ENCODE data around the gene ZNF581.

ZNF581 gene, protein sequence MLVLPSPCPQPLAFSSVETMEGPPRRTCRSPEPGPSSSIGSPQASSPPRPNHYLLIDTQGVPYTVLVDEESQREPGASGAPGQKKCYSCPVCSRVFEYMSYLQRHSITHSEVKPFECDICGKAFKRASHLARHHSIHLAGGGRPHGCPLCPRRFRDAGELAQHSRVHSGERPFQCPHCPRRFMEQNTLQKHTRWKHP

DNA sequence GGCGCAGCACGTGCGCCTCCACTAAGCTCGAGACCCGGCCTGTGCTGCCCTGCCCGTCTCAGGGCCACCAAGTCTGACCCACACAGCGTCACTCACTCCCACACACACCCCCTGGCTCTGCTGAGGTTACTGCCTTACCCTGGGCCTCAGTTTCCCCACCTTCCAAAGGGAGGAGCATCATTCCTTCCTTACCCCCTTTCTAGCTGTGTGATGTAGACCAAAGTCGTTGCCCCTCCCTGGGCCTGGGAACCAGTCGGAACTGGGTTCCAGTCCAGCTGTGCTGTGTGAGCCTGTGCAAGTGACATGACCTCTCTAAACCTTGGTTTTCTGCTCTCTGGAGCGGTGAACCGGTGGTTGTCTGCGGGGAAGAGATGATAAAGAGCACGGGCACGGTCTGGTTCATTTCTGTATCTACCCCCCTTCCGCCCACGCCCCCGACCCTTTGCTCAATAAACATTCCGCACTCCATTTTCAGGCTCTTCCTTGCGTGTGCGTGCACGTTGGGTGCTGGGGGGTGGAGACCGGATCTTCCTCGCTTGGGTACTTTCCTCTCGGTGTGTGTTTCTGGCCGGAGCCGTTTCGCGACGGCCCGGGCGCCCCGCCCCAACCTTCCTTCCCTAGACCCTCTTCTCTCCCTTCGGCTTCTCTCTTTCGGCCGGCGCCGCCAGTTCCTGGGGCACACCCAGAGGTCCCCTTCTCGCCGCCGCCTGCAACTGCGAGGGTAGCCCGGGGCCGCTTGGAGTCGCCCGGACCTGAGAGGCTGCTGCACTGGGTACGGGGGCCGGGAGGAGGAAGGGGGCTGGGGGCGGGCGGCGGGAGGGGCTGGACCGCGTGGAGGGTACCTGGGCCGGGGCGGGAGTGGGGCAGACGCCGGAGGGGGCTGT, at the start of gene ZNF581:
Gene ZNF581 (plus strand): TSS at position 647 of the 884 bp plus-strand sequence. CDS start 923 bp downstream, outside the sequence.
- peak; percentile 70 to 80 for DNase-seq (ENCODE audit: low read depth in 1 of 2, low spot score in 1 of 2)

DNA sequence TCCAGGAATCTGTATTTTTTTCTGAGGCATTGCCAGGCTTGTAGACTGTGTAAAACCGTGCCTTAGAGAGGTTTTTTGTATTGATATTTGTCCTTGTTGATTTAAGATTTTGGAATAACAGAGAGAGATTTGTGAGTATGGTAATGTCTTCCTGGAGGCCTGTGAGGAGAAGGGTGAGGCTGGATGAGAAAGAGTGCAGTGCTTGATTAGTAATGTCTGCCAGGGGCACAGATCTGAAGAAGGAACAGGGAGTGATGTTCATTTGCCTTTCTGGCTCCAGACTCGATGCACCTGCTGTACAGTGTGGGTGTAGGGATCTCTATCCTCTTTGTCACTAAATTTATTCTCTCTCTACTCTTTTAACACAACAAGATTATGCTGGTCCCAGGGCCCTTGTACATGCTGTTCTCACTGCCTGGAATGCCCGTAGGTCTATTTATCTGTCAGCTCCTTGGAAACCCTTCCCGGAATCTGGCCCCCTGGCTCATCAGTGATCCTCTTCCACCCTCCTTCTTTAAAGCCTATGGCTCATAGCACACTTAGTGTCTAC, 48.4 kb upstream of the ZNF581 start:
- no peak for DNase-seq (ENCODE audit: low read depth in 1 of 2, low spot score in 1 of 2)

GRCh38 chr19:55596304-55596703, 47.1 kb upstream of the ZNF581 start:
- no peak for DNase-seq (ENCODE audit: low read depth in 1 of 2, low spot score in 1 of 2)

DNA sequence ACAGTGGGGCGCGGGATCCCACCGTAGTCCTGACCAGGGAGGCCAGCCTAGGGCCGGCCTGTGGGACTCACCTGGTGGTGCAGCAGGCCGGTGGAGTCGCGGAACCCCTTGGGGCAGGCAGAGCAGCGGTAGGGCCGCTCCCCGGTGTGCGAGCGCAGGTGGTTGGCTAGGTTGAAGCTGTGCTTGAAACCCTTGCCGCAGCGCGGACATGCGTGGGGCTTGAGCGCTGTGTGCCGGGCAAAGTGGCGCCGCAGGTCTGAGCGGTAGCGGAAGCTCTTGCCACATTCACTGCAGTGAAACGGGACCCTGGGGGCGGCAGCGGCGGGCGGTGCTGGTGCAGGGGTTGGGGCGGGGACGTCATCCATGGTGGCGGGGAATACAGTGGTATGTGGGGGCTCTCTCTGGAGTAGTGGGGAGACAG, 45.9 kb upstream of the ZNF581 start:
- DNase-seq (ENCODE audit: low read depth in 1 of 2, low spot score in 1 of 2) = no peak

DNA sequence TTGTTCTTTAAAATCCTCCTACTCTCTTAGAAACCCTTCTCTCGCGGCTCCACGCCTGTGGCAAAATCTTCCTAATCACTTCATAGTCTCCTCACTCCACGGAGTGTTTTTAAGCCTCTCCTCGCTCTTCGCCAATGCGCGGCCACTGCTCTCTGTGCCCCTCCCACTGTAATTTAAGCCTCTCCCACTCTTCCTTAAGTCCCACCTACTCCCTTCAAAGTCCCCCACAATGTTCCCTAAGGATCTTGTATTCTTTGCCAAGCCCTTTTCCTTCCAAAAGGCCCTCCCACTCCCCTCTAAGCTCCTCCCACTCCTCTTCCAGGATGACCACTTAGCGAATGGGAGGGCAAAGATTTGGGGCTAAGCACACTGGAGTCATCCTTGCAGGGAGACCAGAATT, 45.4 kb upstream of the ZNF581 start:
- no peak for DNase-seq (ENCODE audit: low read depth in 1 of 2, low spot score in 1 of 2)

DNA sequence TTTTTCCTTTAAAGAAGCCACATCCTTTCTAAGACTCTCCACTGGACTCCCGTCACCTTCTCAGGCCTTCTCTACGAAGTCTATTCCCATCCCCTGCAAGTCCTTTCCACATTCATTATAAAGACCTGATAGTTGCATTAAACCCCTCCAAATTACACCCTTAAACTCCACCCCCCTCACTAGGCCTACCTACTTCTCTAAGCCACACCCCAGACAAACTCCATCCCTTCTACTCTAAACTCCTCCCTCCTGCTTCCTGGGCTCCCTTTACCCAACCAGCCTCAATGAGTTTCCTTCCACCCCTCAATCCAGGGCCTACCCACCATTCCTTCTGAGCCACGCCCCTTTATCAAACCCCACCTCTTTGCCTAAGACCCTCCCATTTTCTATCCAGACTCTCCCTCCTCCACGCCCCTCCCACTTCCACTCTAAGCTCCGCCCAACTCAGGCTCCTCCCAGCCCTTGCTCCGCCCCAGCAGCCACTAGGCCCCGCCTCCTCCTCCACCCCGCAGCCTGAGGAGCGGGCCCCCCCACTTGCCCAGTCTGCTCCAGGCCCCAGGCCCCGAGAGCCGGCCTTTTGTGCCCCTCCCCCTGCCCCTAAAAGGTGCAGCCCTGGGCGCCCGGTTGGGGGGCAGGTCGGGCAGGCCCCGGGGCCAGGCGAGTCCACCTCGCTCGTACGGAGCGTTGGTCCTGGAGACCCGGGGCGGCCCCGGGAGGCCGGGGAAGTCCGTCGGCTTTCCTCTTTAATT, 44.6 kb upstream of the ZNF581 start:
- peak; percentile 91 to 96 for DNase-seq (ENCODE audit: low read depth in 1 of 2, low spot score in 1 of 2)

DNA sequence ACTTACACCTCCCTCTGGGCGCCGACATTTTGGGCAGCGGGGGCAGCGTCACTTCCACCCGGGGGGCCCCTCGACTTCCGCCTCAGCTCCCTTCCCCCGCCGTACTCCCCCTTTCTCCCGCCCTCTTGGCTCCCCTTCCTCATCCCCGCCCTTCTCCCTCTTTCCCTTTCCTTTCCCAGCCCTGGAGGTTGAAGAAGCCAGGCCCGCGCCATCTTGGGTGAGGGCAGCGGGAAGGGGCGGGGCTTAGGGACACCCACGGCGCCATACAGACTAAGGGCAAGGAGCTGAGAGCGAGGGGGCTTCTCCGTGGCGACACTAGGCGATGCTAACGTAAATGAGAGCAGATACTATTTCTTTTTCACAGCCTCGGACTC, 44.0 kb upstream of the ZNF581 start, which contains the start of gene FIZ1:
Gene FIZ1 (minus strand): TSS at position 50 of the 374 bp plus-strand sequence. CDS start 1,652 bp downstream, outside the sequence.
- DNase-seq (ENCODE audit: low read depth in 1 of 2, low spot score in 1 of 2) = peak; percentile 93 to 97

GRCh38 chr19:55599842-55600661, 43.4 kb upstream of the ZNF581 start, which contains the start of gene ZNF524:
Gene ZNF524, plus strand, starts transcription at chr19:55600288. Its CDS starts 1,825 bp downstream, at chr19:55602113.
- peak; percentile 70 to 76 for DNase-seq (ENCODE audit: low read depth in 1 of 2, low spot score in 1 of 2)

DNA sequence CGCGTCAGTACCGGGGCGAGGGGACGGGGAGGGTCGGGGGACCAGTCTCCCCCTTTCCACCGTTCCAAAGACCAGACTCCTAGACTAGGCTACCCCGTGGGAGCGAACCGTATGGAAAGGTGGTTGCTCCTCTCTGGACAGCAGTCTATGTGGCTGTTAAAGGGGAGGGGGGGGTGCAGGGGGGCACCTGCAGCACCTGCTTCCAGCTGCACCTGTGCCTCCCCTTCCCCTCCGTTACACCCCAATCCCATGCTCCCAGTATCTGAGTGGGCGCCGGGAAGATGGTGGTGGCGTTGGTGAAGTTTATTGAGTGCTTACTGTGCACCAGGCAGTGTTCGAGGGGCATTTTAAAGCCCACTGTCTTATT, 42.8 kb upstream of the ZNF581 start:
- DNase-seq (ENCODE audit: low read depth in 1 of 2, low spot score in 1 of 2) = no peak

DNA sequence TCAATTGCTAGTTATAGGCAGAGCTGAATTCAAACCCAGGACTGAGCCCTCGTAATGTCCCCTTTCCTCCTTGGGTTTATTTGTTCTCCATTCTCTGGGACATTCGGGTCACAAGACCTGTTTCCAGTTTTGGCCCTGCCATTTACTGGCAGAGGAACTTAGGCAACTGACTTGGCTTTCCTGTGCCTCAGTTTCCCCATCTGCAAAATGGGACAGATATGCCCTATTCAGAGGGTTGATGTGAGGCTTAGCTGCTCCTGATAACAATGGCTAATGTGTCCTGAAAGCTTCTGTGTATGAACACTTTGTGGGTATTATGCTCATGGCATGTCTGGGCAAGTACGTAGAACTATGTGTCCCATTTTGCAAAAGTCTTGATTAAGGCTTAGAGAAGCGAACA, 42.4 kb upstream of the ZNF581 start:
- DNase-seq (ENCODE audit: low read depth in 1 of 2, low spot score in 1 of 2) = no peak

GRCh38 chr19:55602104-55603001, 41.1 kb upstream of the ZNF581 start:
- no peak for DNase-seq (ENCODE audit: low read depth in 1 of 2, low spot score in 1 of 2)

DNA sequence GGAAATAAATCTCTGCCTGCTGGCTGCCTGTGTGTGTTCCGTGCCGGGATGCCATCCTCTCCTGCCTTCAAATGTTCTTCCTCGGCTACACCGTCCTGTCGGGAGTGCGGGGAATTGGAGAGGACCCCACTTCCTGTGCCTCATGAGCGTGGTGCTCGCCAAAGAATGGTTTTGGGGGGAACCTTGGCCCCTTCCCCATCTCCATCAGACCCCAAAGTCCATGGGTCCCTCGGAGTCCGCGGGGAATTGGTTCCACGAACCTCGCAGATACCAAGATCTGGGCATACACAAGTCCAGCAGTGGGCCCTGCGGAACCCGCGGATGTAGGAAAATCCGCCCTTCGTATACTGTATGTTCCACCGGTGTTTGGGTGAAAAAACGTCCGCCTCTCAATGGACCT, 40.3 kb upstream of the ZNF581 start:
- no peak for DNase-seq (ENCODE audit: low read depth in 1 of 2, low spot score in 1 of 2)

DNA sequence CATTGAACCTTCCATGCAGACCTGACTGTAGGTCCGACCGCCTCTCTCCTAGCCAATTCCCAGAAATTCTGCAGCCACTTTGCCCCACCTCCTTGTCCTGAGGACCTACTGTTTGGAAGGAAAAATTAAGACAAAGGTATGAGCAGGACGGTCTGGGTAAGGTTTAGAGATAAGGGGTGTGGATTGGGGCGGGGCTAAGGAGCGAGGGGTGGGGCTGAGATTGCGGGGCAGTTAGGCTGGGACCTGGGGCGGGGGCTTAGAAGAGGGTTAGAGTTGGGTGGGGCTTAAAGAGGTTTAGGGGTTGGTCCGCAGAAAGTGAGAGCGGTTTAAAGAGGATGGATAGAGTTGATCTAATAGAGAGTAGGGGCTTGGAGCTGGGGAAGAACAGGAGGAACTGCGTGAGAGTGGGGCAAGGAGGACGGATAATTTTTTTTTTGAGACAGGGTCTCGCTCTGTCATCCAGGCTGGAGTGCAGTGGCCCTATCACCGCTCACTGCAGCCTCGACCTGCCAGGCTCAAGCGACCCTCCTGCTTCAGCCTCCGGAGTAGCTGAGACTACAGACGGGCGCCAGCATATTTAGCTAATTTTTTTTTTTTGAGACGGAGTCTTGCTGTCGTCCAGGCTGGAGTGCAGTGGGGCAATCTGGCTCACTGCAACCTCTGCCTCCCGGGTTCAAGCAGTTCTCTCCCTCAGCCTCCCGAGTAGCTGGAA, 39.7 kb upstream of the ZNF581 start:
- no peak for DNase-seq (ENCODE audit: low read depth in 1 of 2, low spot score in 1 of 2)

GRCh38 chr19:55605207-55605636, 38.2 kb upstream of the ZNF581 start:
- peak; percentile 98 to 99 for DNase-seq (ENCODE audit: low read depth in 1 of 2, low spot score in 1 of 2)

DNA sequence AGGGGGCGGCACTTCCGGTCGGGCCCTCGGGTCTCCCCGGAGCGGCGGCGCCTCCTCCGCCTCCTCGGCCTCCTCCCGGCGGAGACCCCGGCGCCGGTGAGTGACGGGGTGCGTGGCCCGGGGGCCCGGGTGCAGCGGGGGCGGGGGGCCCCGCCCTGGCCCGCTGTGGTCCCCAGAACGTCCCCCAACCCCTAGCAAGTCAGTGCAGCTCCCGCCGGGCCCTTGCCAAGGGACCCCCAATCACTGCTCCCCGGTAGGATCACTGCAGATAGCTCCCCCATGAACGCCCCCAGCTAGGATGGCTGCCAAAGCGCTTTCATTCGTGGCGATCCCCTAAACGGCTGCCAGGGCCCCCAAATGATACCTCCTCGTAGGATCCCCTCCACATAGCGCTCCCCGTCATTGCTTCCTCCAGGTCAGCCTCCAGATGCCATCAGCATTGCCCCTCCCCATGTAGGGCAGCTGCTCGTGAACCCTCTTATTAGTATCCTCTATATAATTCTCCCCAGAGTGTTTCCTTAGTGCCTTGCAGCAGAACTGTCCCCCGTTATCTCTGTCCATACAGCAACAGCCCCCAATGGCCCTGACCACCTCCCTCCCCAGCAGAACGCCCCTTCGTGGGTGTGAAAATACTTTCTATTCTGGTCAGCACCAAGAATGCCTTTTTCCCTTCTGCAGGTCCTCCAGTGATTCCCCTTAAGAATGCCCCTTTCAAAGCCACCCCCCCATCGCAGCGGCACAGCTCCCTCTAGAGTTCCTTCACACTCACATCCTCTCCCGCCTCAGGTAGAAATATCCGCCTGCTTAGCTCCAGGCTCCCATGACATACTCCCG, 37.6 kb upstream of the ZNF581 start, which contains the start of gene ZNF865:
Gene ZNF865 (plus strand): TSS at position 11 of the 834 bp plus-strand sequence. CDS start 7,972 bp downstream, outside the sequence.
- peak; percentile 49 to 72 for DNase-seq (ENCODE audit: low read depth in 1 of 2, low spot score in 1 of 2)

- no peak for DNase-seq (ENCODE audit: low read depth in 1 of 2, low spot score in 1 of 2)
Measured at GRCh38 chr19:55606471-55606787, 37.0 kb upstream of the ZNF581 start.

GRCh38 chr19:55606817-55607216, 36.6 kb upstream of the ZNF581 start:
- no peak for DNase-seq (ENCODE audit: low read depth in 1 of 2, low spot score in 1 of 2)

- DNase-seq (ENCODE audit: low read depth in 1 of 2, low spot score in 1 of 2) = no peak
Measured at GRCh38 chr19:55609326-55609725, 34.1 kb upstream of the ZNF581 start.
